Midbrain (tissue), 1 donor: Measurements from ENCODE around the gene NECTIN2.
"Not testable (repeated sequence)": the region's sequence is repeated elsewhere in the genome, so short reads cannot be mapped to it uniquely, and the experiment has no call there.

Experiments used
- DNase-seq: peaks from one replicate; lab custom pipeline; 2025; lab: John Stamatoyannopoulos, UW

The NECTIN2 gene

GRCh38 chr19:44884566-44884965, 38.5 kb downstream of the NECTIN2 start:
- DNase-seq, result no peak

GRCh38 chr19:44886141-44886540, 40.0 kb downstream of the NECTIN2 start:
- DNase-seq, result no peak

- no peak for DNase-seq
Measured at GRCh38 chr19:44887648-44888047, 41.6 kb downstream of the NECTIN2 start.

- DNase-seq, result not testable (repeated sequence)
Measured at GRCh38 chr19:44888335-44888734, 42.2 kb downstream of the NECTIN2 start.

- DNase-seq, result no peak
Measured at GRCh38 chr19:44889830-44890365, 43.8 kb downstream of the NECTIN2 start.

GRCh38 chr19:44890366-44891015, 44.4 kb downstream of the NECTIN2 start:
- peak; percentile 100 for DNase-seq

- no peak for DNase-seq
Measured at GRCh38 chr19:44891016-44891882, 45.2 kb downstream of the NECTIN2 start, which contains the start of gene TOMM40. Gene TOMM40, plus strand, starts transcription at chr19:44891254. Its CDS starts 162 bp downstream, at chr19:44891416.

- no peak for DNase-seq
Measured at GRCh38 chr19:44892932-44893331, 46.8 kb downstream of the NECTIN2 start.

- no peak for DNase-seq
Measured at GRCh38 chr19:44893332-44894051, 47.4 kb downstream of the NECTIN2 start.

GRCh38 chr19:44894052-44894400, 47.9 kb downstream of the NECTIN2 start:
- DNase-seq, result no peak

- no peak for DNase-seq
Measured at GRCh38 chr19:44894946-44895345, 48.8 kb downstream of the NECTIN2 start.

GRCh38 chr19:44897835-44898234, 51.7 kb downstream of the NECTIN2 start:
- no peak for DNase-seq

GRCh38 chr19:44900328-44901244, 54.5 kb downstream of the NECTIN2 start:
- DNase-seq, result no peak

- DNase-seq, result no peak
Measured at GRCh38 chr19:44903216-44903601, 57.1 kb downstream of the NECTIN2 start.

- DNase-seq, result peak; percentile 86
Measured at GRCh38 chr19:44903602-44904425, 57.7 kb downstream of the NECTIN2 start.

- no peak for DNase-seq
Measured at GRCh38 chr19:44904426-44904994, 58.4 kb downstream of the NECTIN2 start.

GRCh38 chr19:44905437-44906160, 59.5 kb downstream of the NECTIN2 start, which contains the start of gene APOE:
Gene APOE, plus strand, starts transcription at chr19:44905796. Its CDS starts 829 bp downstream, at chr19:44906625.
- DNase-seq, result peak; percentile 65

GRCh38 chr19:44907613-44908012, 61.5 kb downstream of the NECTIN2 start:
- no peak for DNase-seq
